GM12801 (cell line): ENCODE data around the gene ARHGAP10.

Source experiments
- CTCF ChIP-seq: IDR thresholded peaks from one replicate; pipeline ENCODE4 v1.5.1; 2011; ENCODE audit warnings: control low read depth; ENCODE audit not compliant: insufficient read length; ENCODE audit errors: extremely low read depth

ARHGAP10 gene

GRCh38 chr4:147985376-147985775 lies 253.5 kb downstream of the ARHGAP10 start:
- no peak for TF ChIP-seq CTCF

GRCh38 chr4:147987252-147987651 lies 255.4 kb downstream of the ARHGAP10 start:
- TF ChIP-seq CTCF, result no peak

- TF ChIP-seq CTCF, result no peak
These were observed 259.8 kb downstream of the ARHGAP10 start for GRCh38 chr4:147991543-147992283.

- TF ChIP-seq CTCF, result no peak
These were observed 262.2 kb downstream of the ARHGAP10 start for GRCh38 chr4:147994076-147994475.

GRCh38 chr4:147994491-147995385 lies 262.9 kb downstream of the ARHGAP10 start:
- TF ChIP-seq CTCF, result no peak

- TF ChIP-seq CTCF, result no peak
These were observed 265.0 kb downstream of the ARHGAP10 start for GRCh38 chr4:147996859-147997258.

GRCh38 chr4:148004228-148004857 lies 272.5 kb downstream of the ARHGAP10 start:
- no peak for TF ChIP-seq CTCF
